ENCODE measurements around the gene IL19.

IL19 gene

DNA sequence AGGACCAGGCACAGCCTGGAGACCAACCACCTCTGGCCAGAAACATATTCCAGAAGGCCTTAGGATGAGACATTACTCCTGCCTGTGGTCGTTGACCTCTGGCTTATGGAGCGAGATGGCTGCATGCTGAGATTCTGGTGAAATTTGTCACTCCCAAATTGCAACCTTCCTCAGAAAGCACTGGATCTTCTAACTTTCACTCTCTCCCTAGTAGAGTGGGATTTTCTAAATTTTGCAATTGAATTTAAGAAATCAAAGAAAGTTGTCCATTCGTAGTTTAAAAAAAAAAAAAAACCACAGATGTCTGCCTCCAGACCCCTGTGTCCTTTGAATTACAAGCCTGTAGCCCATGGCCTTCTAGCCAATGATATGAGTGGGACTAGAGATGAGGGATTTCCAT, 30.3 kb downstream of the IL19 start:
- no peak for DNase-seq (ENCODE audit: low read depth)

- DNase-seq (ENCODE audit: low read depth), result no peak
These were observed 30.9 kb downstream of the IL19 start for GRCh38 chr1:206801467-206801866.

DNA sequence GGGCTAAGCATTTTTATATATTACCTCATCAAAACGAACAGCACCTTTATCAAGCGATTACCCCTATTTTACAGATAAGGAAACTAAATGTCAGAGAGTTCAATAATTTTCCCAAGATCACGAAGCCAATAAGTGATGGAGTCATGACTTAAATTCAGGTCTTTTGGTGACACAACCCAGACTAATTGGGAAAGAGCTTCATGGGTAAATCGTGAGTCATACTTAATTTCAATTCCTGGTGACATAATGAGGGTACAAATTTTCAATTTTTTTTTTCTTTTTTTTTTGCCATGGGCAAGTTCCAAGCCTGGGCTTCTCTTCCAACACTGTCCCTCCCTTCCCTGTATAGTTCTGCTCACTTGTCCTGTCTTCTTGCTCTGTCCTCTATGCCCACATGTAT, 31.8 kb downstream of the IL19 start:
- no peak for DNase-seq (ENCODE audit: low read depth)

- no peak for DNase-seq (ENCODE audit: low read depth)
These were observed 32.7 kb downstream of the IL19 start for GRCh38 chr1:206803221-206803730.

DNA sequence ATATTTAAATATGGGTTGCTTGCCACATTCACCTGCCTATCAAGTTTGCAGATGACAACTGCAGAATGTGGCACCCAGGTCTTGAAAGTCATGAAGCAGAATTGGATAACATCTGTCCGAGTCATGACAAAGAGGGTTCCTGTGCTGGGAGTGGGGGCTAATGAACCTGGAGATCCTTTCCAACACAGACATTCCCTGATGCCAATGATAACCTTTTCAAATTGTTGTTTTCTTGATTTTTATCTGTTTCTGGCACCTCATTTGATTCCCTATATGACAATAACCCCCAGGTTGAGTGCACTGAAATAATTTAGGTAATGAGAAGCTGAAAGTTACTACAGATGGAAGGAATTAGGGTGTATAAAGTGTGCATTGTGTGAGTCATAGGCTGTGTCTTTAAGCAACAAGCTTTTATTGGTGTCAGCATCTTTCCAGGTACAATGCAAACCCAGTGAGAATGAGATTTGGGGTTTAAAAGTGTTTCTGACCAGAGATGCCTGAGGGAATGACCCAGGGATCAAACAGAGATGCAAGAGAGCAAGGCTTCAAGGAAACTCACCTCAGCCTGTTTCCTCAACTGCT, 33.7 kb downstream of the IL19 start:
- DNase-seq (ENCODE audit: low read depth), result no peak

DNA sequence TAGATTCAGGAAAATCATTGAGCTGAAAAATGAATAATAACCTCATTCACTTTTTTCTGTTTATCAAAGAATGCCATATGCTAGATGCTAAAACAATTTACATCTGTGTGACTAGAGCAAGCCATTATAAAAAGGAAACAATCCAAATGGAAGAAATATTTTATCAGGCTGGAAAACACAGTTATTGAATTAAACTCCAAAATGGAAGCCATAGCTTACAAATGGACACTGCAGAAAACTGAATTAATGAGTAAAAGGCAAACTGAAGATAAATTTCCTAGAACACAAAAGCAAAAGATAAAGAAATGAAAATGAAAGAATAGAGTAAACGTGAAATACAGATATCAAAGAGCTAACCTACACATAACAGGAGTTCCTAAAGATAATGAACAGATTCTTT, 34.8 kb downstream of the IL19 start:
- no peak for DNase-seq (ENCODE audit: low read depth)

DNA sequence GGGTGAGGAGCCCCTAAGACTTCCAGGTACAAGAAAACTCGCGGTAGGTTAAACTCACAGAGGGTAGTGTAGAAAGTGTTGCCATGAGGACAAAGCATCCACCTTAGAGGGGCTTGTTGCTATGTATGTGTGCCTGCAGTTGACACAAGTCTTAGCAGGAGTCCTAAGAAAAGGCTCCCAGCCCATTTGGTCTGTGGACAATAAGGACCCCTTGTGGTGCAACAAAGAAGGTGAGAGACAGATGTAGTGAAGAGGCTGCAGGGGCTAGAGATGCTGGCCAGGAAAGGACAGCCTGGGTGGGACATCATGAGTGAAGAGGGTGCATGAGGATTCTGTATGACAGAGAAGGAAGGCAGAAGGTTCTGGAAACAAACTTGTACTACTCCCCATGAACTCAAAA, 38.0 kb downstream of the IL19 start:
- no peak for DNase-seq (ENCODE audit: low read depth)

- DNase-seq (ENCODE audit: low read depth), result no peak
These were observed 39.0 kb downstream of the IL19 start for GRCh38 chr1:206809504-206810084.

GRCh38 chr1:206812471-206812870, 41.9 kb downstream of the IL19 start:
- no peak for DNase-seq (ENCODE audit: low read depth)

DNA sequence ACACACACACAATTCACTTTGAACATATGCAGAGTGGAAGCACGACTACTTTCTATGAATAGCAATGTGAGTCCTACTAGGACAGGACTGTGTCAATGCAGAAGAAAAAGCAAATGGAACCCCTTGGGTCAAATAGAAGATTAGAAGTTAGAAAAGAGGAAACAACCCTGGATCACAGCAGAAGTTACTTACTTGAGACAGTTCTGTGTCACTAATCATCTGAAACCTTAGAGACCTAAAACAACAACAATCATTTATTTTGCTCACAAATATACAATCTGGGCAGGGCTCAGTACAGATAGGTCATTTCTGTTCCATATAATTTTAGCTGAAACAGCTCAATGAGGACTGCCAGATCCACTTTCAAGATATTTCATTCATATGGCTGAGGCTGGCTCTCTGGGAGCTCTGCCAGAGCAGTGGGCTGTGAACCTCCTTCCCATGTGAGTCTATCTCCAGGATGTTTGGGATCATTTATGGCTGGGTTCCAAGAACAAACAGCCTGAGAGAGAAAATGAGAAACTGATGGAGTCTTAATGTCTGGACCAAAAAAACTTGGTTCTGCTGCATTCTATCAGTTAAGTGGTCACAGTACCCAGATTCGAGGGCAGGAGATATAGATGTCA, 44.3 kb downstream of the IL19 start:
- no peak for DNase-seq (ENCODE audit: low read depth)

DNA sequence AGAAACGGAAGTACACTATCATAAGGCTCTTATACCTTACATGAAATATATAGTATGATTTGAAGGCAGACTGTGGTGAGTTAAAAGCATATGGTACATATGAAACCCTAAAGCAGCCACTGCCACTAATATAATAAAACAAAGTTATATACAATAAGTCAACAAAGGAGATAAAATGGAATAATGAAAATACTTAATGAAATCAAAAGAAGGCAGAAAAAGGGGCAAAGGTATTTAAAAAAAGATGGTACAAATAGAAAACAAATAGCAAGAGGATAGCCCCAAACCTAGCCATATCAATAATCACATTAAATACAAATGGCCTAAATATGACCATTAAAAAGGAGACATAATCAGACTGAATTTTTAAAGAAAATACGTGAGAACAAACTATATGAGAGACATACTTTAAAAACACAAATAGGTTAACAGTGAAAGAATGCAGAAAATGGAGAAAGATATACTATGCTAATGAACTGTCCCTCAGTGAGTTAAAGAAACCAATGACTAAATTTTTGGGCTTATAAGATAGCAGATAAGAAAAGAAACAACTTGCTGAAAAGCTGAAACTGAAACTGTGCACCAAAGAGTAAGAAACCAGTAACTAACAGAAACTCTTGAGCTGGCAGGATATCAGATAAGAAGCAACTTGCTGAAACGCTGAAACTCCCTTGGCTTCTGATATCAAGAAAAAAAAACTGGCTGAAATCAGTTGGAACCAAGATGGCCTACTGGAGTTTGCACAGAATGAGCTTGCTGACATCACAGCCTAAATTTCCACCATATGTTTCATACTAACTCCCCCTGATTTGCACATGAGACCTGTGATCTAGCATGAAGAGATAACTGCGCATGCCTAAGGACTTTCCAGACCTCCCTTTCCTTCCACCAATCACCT, 46.1 kb downstream of the IL19 start:
- no peak for DNase-seq (ENCODE audit: low read depth)

GRCh38 chr1:206821493-206821892, 50.9 kb downstream of the IL19 start:
- DNase-seq (ENCODE audit: low read depth), result no peak

DNA sequence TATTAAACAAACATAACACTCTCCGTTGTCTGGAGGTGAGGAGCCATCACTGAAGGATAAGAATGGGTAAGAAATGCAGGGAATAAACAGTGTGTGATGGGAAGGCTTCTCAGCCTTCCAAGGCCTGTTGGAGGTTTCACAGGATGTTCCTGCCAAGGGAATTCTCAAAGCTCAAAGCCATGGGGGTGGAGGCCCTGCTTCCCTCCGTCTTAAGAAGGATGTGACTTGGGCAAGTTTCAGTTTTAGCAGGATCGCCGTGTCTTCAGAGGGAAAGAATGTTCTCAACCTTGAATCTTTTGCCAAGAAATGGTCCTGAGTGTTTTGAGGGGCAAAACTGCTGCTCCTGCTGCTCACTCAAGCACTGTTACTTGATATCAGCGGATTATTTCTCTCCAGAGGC, 53.2 kb downstream of the IL19 start:
- no peak for DNase-seq (ENCODE audit: low read depth)

- no peak for DNase-seq (ENCODE audit: low read depth)
These were observed 53.8 kb downstream of the IL19 start for GRCh38 chr1:206824331-206824730.

DNA sequence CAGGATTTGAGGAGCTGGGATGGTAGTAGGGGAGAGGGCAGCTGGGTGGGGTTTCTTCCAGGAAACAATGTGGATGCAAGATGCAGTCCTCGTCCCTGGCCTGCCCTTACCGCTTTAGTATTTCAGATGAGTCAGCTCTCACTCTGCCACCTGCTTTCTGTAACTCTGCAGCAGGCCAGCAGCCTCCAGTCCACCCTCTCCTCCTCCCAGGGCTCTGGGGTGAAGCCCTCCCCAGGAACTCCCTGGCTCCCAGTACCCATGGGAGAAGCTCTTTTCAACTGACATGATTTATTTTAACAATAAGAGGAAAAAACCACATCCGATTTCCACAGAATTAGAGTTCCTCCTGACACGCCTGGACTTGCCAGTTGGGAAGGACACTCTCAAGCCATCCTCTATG, 55.8 kb downstream of the IL19 start:
- DNase-seq (ENCODE audit: low read depth), result no peak

GRCh38 chr1:206828061-206828460, 57.5 kb downstream of the IL19 start:
- no peak for DNase-seq (ENCODE audit: low read depth)

DNA sequence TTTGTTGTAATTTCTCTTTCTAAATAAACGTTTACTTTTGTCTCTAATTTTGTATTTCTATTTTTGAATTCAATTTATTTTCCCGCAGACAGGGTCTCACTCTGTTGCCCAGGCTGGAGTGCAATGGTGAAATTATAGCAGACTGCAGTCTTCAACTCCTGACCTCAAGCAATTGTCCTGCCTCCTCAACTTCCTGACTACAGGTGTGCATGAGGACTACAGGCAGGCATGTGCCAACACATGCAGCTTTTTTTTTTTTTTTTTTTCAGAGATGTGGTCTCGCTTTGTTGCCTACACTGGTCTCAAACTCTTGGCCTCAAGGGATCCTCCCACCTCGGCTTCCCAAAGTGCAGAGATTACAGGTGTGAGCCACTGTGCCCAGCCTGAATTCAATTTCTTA, 58.2 kb downstream of the IL19 start:
- DNase-seq (ENCODE audit: low read depth), result no peak

GRCh38 chr1:206829282-206829681, 58.7 kb downstream of the IL19 start:
- DNase-seq (ENCODE audit: low read depth), result no peak

DNA sequence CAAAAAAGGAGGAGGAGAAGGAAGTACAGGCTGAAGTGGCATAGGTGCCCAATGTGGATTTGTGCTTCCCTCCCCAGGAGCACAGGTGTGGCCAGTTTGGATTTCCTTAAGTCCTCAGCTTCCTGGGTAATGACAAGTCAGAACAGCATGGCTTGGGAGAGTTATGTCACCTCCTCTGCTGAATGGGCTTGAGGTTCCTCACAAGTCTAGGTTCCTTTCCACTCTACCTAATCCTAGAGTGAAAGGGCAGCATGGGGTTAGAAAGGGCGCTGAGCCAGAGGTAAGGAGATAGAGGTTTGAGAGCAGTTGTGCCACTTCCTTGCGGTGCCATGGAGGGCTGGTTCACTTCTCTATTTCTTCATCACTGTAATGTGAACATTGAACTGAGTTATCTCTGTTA, 59.3 kb downstream of the IL19 start:
- DNase-seq (ENCODE audit: low read depth), result no peak

GRCh38 chr1:206831650-206832049, 61.1 kb downstream of the IL19 start:
- DNase-seq (ENCODE audit: low read depth), result no peak

DNA sequence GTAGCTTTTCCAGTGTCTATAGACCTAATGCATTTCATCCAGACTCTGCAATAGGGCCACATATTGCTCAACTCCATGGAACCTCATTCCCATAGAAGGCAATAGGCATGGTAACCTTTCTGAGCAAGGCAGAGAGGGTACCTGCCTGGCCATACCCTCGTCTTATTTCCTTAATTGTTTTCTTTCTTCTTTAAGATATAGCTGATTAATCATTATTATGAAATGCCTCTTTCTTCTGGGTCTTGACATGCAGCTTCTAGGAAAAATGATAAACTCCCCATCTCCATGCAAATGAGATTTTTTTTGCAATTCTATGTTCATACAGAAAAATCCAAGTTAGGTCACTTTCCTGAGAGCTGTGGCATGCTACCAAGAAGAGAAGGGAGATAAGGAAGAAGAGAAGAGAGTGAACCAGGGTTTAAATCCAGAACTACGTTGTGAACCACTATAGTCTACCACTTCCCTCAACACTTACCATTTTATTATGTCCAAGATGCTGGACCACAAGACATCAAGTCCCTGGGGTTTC, 61.8 kb downstream of the IL19 start:
- DNase-seq (ENCODE audit: low read depth), result no peak

DNA sequence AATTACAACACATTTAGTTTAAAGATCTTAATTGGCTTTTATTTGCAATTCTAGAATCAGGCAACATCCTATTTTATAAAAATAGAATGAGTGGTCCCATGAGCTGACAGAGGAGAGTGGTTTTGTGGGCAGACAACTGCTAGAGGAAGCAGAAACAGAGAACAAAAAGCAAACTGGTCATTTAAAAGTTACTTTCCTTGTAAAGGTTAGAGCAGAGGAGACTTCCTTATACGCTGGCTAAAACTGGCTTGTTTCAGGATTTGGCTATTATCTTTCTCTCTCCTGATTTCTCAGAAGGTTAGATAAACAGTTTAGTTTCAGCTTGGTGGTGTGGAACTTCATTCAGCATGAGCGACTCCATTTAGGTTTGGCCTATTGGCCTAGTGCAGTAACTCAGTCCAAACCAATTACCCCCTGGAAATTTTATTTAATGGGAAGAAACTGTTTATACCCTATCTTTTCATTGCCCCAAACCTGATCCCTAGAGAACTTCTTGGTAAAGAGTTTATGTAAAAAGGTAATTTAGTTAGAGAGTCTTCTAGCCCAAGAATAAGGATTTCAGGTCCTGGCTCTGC, 62.6 kb downstream of the IL19 start:
- no peak for DNase-seq (ENCODE audit: low read depth)

Measured in non-pigmented ciliary epithelial cell (primary cell).